Measurements from ENCODE around the gene ASB12. TPM values are rescaled to one million over a fixed set of nuclear protein-coding genes. Genes with fewer than 3 reads are reported as not detected.

ASB12 gene
- polyA plus RNA-seq, 1 of the 3 experiments (the other 2 are of a cell fraction) = 0.03 TPM

DNA sequence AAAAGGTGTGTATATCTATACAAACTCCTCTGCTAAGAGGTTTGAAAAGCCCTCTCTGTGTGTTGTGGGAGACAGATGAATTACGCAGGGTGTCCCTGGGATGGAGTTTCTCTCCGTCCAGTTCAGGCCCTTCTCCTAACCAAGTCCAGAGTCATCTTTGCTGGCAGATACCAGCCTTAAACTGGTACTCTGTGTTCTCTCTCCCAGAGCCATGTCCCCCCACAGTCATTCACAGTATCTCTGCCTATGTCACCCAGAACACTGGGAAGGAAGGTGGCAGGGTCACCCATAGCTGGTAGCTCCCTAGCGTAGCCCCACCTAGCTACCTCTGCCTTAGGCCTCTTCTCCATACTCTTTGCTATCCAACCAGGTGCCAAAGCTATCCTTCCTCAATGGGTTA lies 33.8 kb downstream of the ASB12 start:
- Histone ChIP-seq H3K9ac (no peak overlapping the region), H3K4me3 (ENCODE audit: low read depth in 2 of 2, low read length in 1 of 2) (no peak overlapping the region), H3K4me1 (ENCODE audit: control insufficient read depth in 1 of 2, insufficient read depth in 2 of 2, low read depth in 1 of 2, low read length in 1 of 2) (peaks cover 0 to 3% of the 10 kb centered on the region in 2 experiments; a peak in 1 of 4 replicates), H3K36me3 (replicated peaks in 1 of 2; ENCODE audit: control insufficient read depth in 1 of 2, insufficient read depth in 2 of 2, low read length in 1 of 2) (peaks cover 0 to 6% of the 10 kb centered on the region in 2 experiments), H3K27me3 (ENCODE audit: insufficient read depth) (no peaks in the 10 kb centered on the region), H2AFZ (ENCODE audit: low read depth) (no peak overlapping the region), H4K20me1 (ENCODE audit: insufficient read depth) (peaks cover 5% of the 10 kb centered on the region; the same call in 1 of the 2 replicates), H3F3A (replicated peaks; ENCODE audit: insufficient read depth) (no peaks in the 10 kb centered on the region), H3K9me3 (no peaks in the 10 kb centered on the region), H3K4me2 (no peak overlapping the region), H3K79me2 (ENCODE audit: insufficient read depth) (no peaks in the 10 kb centered on the region), H3K27ac (ENCODE audit: low read depth in 2 of 2, low read length in 1 of 2) (no peak overlapping the region), H3K9me2 (no peaks in the 10 kb centered on the region)
- WGBS (ENCODE audit: low lambda C conversion rate) = 61% methylated on average over 3 of the region's 3 CpGs
- ChIA-PET POLR2A (no interaction called here), CTCF (interaction anchor here (1.3 kb wide), 1 partner anchor 8 kb away, joined by 6 read pairs; no protein-coding TSS in a partner anchor)
- TF ChIP-seq ELF1 (IDR thresholded peaks at IDR 0.05) (no peak), EP300 (IDR thresholded peaks at IDR 0.05; ENCODE audit: borderline replicate concordance in 1 of 2, low read depth in 1 of 2, low read length in 1 of 2) (no peak), RXRA (IDR thresholded peaks at IDR 0.05; ENCODE audit: borderline replicate concordance, low read depth) (no peak), TAF1 (IDR thresholded peaks at IDR 0.05; ENCODE audit: borderline replicate concordance, low read depth, low read length) (no peak), RAD21 (IDR thresholded peaks at IDR 0.05; ENCODE audit: low read length) (no peak), TCF12 (IDR thresholded peaks at IDR 0.05) (no peak), GATA2 (CRISPR knock-in tag; IDR thresholded peaks at IDR 0.05) (no peak), RFX5 (IDR thresholded peaks at IDR 0.05; ENCODE audit: low read length) (no peak), FOXJ3 (CRISPR knock-in tag; IDR thresholded peaks at IDR 0.05) (no peak), SMC3 (IDR thresholded peaks at IDR 0.05; ENCODE audit: low read depth, low read length) (no peak), TEAD4 (IDR thresholded peaks at IDR 0.05; ENCODE audit: borderline replicate concordance, insufficient read depth) (no peak), SIN3A (IDR thresholded peaks at IDR 0.05; ENCODE audit: borderline replicate concordance, low read depth, low read length) (no peak), YY1 (IDR thresholded peaks at IDR 0.05; ENCODE audit: low read depth) (no peak), NFIC (IDR thresholded peaks at IDR 0.05; ENCODE audit: borderline replicate concordance) (no peak), POLR2AphosphoS5 (IDR thresholded peaks at IDR 0.05; ENCODE audit: low read depth, low read length) (no peak)
- TF ChIP-seq, protein P1, sequence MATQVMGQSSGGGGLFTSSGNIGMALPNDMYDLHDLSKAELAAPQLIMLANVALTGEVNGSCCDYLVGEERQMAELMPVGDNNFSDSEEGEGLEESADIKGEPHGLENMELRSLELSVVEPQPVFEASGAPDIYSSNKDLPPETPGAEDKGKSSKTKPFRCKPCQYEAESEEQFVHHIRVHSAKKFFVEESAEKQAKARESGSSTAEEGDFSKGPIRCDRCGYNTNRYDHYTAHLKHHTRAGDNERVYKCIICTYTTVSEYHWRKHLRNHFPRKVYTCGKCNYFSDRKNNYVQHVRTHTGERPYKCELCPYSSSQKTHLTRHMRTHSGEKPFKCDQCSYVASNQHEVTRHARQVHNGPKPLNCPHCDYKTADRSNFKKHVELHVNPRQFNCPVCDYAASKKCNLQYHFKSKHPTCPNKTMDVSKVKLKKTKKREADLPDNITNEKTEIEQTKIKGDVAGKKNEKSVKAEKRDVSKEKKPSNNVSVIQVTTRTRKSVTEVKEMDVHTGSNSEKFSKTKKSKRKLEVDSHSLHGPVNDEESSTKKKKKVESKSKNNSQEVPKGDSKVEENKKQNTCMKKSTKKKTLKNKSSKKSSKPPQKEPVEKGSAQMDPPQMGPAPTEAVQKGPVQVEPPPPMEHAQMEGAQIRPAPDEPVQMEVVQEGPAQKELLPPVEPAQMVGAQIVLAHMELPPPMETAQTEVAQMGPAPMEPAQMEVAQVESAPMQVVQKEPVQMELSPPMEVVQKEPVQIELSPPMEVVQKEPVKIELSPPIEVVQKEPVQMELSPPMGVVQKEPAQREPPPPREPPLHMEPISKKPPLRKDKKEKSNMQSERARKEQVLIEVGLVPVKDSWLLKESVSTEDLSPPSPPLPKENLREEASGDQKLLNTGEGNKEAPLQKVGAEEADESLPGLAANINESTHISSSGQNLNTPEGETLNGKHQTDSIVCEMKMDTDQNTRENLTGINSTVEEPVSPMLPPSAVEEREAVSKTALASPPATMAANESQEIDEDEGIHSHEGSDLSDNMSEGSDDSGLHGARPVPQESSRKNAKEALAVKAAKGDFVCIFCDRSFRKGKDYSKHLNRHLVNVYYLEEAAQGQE (IDR thresholded peaks at IDR 0.05; ENCODE audit: low read depth, low read length) = no peak
- TF ChIP-seq, protein P2, sequence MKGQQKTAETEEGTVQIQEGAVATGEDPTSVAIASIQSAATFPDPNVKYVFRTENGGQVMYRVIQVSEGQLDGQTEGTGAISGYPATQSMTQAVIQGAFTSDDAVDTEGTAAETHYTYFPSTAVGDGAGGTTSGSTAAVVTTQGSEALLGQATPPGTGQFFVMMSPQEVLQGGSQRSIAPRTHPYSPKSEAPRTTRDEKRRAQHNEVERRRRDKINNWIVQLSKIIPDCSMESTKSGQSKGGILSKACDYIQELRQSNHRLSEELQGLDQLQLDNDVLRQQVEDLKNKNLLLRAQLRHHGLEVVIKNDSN (IDR thresholded peaks at IDR 0.05; ENCODE audit: borderline replicate concordance, low read depth) = no peak
- TF ChIP-seq, protein P3, sequence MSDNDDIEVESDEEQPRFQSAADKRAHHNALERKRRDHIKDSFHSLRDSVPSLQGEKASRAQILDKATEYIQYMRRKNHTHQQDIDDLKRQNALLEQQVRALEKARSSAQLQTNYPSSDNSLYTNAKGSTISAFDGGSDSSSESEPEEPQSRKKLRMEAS (IDR thresholded peaks at IDR 0.05; ENCODE audit: low read depth) = no peak
- TF ChIP-seq, protein P4, sequence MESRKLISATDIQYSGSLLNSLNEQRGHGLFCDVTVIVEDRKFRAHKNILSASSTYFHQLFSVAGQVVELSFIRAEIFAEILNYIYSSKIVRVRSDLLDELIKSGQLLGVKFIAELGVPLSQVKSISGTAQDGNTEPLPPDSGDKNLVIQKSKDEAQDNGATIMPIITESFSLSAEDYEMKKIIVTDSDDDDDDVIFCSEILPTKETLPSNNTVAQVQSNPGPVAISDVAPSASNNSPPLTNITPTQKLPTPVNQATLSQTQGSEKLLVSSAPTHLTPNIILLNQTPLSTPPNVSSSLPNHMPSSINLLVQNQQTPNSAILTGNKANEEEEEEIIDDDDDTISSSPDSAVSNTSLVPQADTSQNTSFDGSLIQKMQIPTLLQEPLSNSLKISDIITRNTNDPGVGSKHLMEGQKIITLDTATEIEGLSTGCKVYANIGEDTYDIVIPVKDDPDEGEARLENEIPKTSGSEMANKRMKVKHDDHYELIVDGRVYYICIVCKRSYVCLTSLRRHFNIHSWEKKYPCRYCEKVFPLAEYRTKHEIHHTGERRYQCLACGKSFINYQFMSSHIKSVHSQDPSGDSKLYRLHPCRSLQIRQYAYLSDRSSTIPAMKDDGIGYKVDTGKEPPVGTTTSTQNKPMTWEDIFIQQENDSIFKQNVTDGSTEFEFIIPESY (IDR thresholded peaks at IDR 0.05; ENCODE audit: borderline replicate concordance, low read depth) = no peak
- DNase-seq = no peak
